Brain microvascular endothelial cell (primary cell): ENCODE results near the gene ADGRD1.

Experiments used
- DNase-seq: peaks from one replicate; pipeline ENCODE4 v3.0.0-alpha.2; 2020
- H3K27ac ChIP-seq: fragments of 250-450 bp; sonication (Bioruptor Pico); 2 replicates; pipeline ENCODE4 v1.5.1; 2020; ENCODE audit warnings: mild to moderate bottlenecking, moderate library complexity
- H3K27me3 ChIP-seq: fragments of 250-450 bp; sonication (Bioruptor Pico); replicated peaks from 2 replicates; pipeline ENCODE4 v1.5.1; 2020; ENCODE audit warnings: mild to moderate bottlenecking
- H3K36me3 ChIP-seq: fragments of 250-450 bp; sonication (Bioruptor Pico); replicated peaks from 2 replicates; pipeline ENCODE4 v1.5.1; 2020; ENCODE audit warnings: mild to moderate bottlenecking
- H3K4me3 ChIP-seq: 2 replicates; pipeline ENCODE4 v1.5.1; 2011; ENCODE audit warnings: low read depth, mild to moderate bottlenecking, control low read depth, low read length, moderate library complexity
- CTCF ChIP-seq: IDR thresholded peaks from 2 replicates; pipeline ENCODE4 v1.5.1; 2011; ENCODE audit warnings: low read depth, mild to moderate bottlenecking, moderate library complexity, low read length, control low read depth, inconsistent platforms; ENCODE audit errors: missing control alignments
- in situ Hi-C: cut with HindIII; loops from 2 replicates; pipeline ENCODE4 v1.10.0; 2017; ENCODE audit warnings: low sequenced_read_pairs, low pct_ligation_motif_present

Gene ADGRD1

GRCh38 chr12:131027264-131027663 is 73.6 kb downstream of the ADGRD1 start:
- TF ChIP-seq CTCF = no peak
- Histone ChIP-seq H3K4me3 (no peak overlapping the region), H3K36me3 (no peaks in the 10 kb centered on the region), H3K27ac (no peak overlapping the region), H3K27me3 (peaks cover 6% of the 10 kb centered on the region)
- no peak for DNase-seq
- in situ Hi-C loops = no loop called here

- Histone ChIP-seq H3K36me3 (no peaks in the 10 kb centered on the region), H3K27ac (no peak overlapping the region), H3K4me3 (no peak overlapping the region), H3K27me3 (peaks cover 6% of the 10 kb centered on the region)
- no peak for TF ChIP-seq CTCF
- in situ Hi-C loops = no loop called here
- DNase-seq = no peak
Observed at GRCh38 chr12:131027876-131028586, 74.3 kb downstream of the ADGRD1 start.

GRCh38 chr12:131028587-131029338 is 75.1 kb downstream of the ADGRD1 start:
- no peak for TF ChIP-seq CTCF
- no peak for DNase-seq
- no peak overlapping the region for H3K4me3 ChIP-seq
- peaks cover 6% of the 10 kb centered on the region for H3K27me3 ChIP-seq
- H3K36me3 ChIP-seq = no peaks in the 10 kb centered on the region
- in situ Hi-C loops = no loop called here
- H3K27ac ChIP-seq = no peak overlapping the region

- no peaks in the 10 kb centered on the region for H3K36me3 ChIP-seq
- H3K4me3 ChIP-seq = no peak overlapping the region
- H3K27me3 ChIP-seq = peaks cover 6% of the 10 kb centered on the region
- no peak for TF ChIP-seq CTCF
- no peak for DNase-seq
- H3K27ac ChIP-seq = no peak overlapping the region
- in situ Hi-C loops = no loop called here
Observed at GRCh38 chr12:131030472-131031328, 77.0 kb downstream of the ADGRD1 start.

- TF ChIP-seq CTCF = no peak
- Histone ChIP-seq H3K27me3 (peaks cover 6% of the 10 kb centered on the region), H3K4me3 (no peak overlapping the region), H3K27ac (no peak overlapping the region), H3K36me3 (no peaks in the 10 kb centered on the region)
- in situ Hi-C loops = no loop called here
- no peak for DNase-seq
Observed at GRCh38 chr12:131032082-131032750, 78.5 kb downstream of the ADGRD1 start.
